Adipose tissue (tissue), 3 donors: ENCODE results near the gene ZNF429. TPM values are rescaled to one million over a fixed set of nuclear protein-coding genes. Genes with fewer than 3 reads are reported as not detected.

Experiments
- polyA plus RNA-seq, 3 donors: library from polyadenylated mRNA; stranded (reverse); fragments of 200-250 nt; gene quantifications; one replicate each; pipeline ENCODE4 v1.2.3, GENCODE V29; 2013
- donor health status: healthy with polysubstance abuse.
- donor health status: Bipolar disorder and iron deficiency.
- donor health status: healthy.

The ZNF429 gene
- polyA plus RNA-seq, 3 donors = 5.6 to 8.5 (median 7.7) TPM

Other genes starting within 250 kb of the ZNF429 start
- 1 to 10 TPM; 1.5 to 2.7 (median 2.3) TPM for gene ZNF708, start 176.2 kb upstream of the ZNF429 start, polyA plus RNA-seq
- 1 to 10 TPM; 2.4 to 4.6 (median 2.5) TPM for gene ZNF738, start 146.6 kb upstream of the ZNF429 start, polyA plus RNA-seq
- gene ZNF493, start 108.5 kb upstream of the ZNF429 start, polyA plus RNA-seq = 1 to 10 TPM; 3.2 to 4.5 (median 3.7) TPM